Right atrium auricular region (tissue), 2 donors: Measurements from ENCODE around the gene MAGEF1. TPM values are rescaled to one million over a fixed set of nuclear protein-coding genes. Genes with fewer than 3 reads are reported as not detected.

Experiments
- DNase-seq: peaks from one replicate; pipeline ENCODE4 v3.0.0-alpha.2; 2019; ENCODE audit warnings: low spot score
- H3K27ac ChIP-seq, 2 donors: fragments of 200-600 bp; sonication (generic); 1 replicate in 1 of 2; 2 replicates in 1 of 2; pipeline ENCODE4 v1.5.1; 2016 to 2019
- H3K27me3 ChIP-seq, 2 donors: fragments of 200-600 bp; sonication (generic); one replicate each; pipeline versions ENCODE4 v1.5.1 to v1.6.0; 2017 to 2019
- H3K36me3 ChIP-seq: fragments of 200-600 bp; sonication (generic); one replicate; pipeline ENCODE4 v1.5.1; 2016
- H3K4me1 ChIP-seq, 2 donors: fragments of 200-600 bp; sonication (generic); one replicate each; pipeline versions ENCODE4 v1.5.1 to v1.6.0; 2017 to 2019
- H3K4me3 ChIP-seq, 2 donors: fragments of 200-600 bp; sonication (generic); 1 replicate in 1 of 2; 2 replicates in 1 of 2; pipeline ENCODE4 v1.5.1; 2017 to 2019; ENCODE audit warnings: mild to moderate bottlenecking in 1 of 2, moderate library complexity in 1 of 2
- H3K9me3 ChIP-seq, 2 donors: fragments of 200-600 bp; sonication (generic); one replicate each; pipeline ENCODE4 v1.5.1; 2019
- total RNA-seq, 2 donors: library from RNA; depleted of rRNA; stranded (reverse); fragments of >200 nt; gene quantifications; one replicate each; pipeline ENCODE4 v1.1.0, GENCODE V29; 2016
- TF ChIP-seq, protein P1 (sequence below), 2 donors: fragments of 200-600 bp; sonication (generic); IDR thresholded peaks; one replicate each; pipeline ENCODE4 v1.5.1; 2019; ENCODE audit warnings: antibody characterized with exemption in 2 of 2

Gene MAGEF1
- 10 to 100 TPM; 26.9 to 32.2 TPM for total RNA-seq

- DNase-seq: peak; percentile 82
- Histone ChIP-seq H3K9me3 (no peaks in the 10 kb centered on the region), H3K36me3 (no peaks in the 10 kb centered on the region), H3K4me3 (peak within 1 kb of the TSS; percentile 81 to 85), H3K27ac (peak within 1 kb of the TSS; percentile 89 to 96), H3K4me1 (peaks cover 0 to 37% of the 10 kb centered on the region in 2 donors), H3K27me3 (no peaks in the 10 kb centered on the region)
- TF ChIP-seq, protein P1, sequence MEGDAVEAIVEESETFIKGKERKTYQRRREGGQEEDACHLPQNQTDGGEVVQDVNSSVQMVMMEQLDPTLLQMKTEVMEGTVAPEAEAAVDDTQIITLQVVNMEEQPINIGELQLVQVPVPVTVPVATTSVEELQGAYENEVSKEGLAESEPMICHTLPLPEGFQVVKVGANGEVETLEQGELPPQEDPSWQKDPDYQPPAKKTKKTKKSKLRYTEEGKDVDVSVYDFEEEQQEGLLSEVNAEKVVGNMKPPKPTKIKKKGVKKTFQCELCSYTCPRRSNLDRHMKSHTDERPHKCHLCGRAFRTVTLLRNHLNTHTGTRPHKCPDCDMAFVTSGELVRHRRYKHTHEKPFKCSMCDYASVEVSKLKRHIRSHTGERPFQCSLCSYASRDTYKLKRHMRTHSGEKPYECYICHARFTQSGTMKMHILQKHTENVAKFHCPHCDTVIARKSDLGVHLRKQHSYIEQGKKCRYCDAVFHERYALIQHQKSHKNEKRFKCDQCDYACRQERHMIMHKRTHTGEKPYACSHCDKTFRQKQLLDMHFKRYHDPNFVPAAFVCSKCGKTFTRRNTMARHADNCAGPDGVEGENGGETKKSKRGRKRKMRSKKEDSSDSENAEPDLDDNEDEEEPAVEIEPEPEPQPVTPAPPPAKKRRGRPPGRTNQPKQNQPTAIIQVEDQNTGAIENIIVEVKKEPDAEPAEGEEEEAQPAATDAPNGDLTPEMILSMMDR (IDR thresholded peaks at IDR 0.05): no peak
These were observed at the start of gene MAGEF1 for GRCh38 chr3:184711493-184712247. Gene MAGEF1, minus strand, starts transcription at chr3:184712064. Its CDS starts 243 bp downstream, at chr3:184711821.

DNA sequence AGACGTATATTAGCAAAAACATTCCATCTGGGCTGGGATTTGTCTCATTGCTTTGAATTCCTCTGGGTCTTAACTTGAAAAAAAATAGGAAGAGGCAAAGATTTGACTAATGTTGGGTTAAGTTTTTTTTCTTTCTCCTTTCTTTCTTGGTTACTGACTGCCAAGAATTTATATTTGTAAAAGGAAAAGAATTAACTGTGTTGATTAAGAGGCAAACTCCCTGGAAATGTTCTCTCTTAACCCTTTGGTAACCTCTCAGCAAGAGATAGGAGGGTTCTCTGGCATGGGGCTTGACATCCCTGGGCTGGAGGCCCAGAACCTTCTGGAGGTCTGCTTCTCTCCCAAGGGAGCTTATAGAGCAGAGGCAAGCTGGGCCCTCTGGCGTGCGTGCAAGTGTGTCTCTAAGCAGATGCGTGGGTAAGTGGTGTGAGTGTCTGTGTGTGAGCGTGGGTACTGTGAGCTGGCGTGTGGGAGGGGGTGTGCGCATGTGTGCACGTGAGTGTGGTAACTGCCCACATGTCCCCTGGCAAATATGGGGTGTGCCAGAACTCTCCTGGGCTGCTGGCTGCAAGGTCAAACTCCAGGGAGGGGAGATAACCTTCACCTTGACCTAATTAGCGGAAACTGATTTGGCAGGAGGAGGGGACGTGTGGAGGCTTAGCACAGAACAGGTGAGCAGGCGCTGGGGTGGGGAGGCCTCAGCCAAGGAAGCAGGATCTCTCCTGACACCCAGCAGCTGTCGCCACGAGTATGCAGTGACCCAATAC lies 49.4 kb upstream of the MAGEF1 start:
- peaks cover 0 to 22% of the 10 kb centered on the region in 2 donors for H3K4me1 ChIP-seq
- no peaks in the 10 kb centered on the region for H3K27me3 ChIP-seq
- TF ChIP-seq, protein P1 (IDR thresholded peaks at IDR 0.05): no peak
- DNase-seq: no peak
- H3K27ac ChIP-seq: no peak overlapping the region
- H3K9me3 ChIP-seq: no peaks in the 10 kb centered on the region
- H3K4me3 ChIP-seq: no peak overlapping the region
- no peaks in the 10 kb centered on the region for H3K36me3 ChIP-seq

DNA sequence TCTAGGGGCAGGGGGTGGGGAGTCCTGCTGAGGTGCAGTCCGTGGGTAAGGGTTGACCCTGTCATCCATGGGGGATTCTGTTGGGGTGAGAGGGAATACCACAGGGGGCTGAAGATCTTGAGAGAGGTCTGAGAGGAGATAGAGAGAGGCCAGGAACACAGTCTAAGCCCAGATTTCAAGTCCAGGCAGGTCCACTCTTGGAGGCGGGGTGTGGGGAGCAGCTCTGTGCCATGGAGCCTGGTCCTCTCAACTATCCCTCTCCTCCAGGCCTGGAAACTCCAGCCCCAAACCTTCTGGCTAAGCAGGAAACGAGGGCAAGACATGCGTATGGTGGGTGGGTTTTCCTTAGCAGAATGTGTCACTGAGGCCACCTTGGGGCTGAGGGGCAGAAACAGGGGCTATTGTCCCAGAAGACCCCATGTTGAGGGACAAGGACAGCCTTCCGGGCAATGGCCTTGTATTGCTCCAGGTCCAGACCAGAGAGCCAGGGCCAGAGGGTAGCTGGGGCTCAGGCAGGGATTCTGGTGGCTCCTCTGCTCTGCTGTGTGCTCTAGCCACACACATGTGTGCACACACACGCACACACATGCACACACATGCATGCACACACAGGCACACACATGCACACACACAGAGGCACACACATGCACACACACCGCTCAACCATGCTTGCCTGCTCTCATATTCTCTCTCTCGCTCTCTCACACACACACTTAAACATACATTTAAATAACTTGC lies 48.6 kb upstream of the MAGEF1 start:
- Histone ChIP-seq H3K9me3 (no peaks in the 10 kb centered on the region), H3K36me3 (no peaks in the 10 kb centered on the region), H3K4me1 (peaks cover 0 to 27% of the 10 kb centered on the region in 2 donors), H3K27ac (no peak overlapping the region), H3K4me3 (no peak overlapping the region), H3K27me3 (no peaks in the 10 kb centered on the region)
- DNase-seq: no peak
- TF ChIP-seq, protein P1 (IDR thresholded peaks at IDR 0.05): no peak

GRCh38 chr3:184759666-184760200 lies 47.9 kb upstream of the MAGEF1 start:
- Histone ChIP-seq H3K4me3 (no peak overlapping the region), H3K27me3 (no peaks in the 10 kb centered on the region), H3K4me1 (peaks cover 0 to 27% of the 10 kb centered on the region in 2 donors), H3K36me3 (no peaks in the 10 kb centered on the region), H3K27ac (no peak overlapping the region), H3K9me3 (no peaks in the 10 kb centered on the region)
- TF ChIP-seq, protein P1 (IDR thresholded peaks at IDR 0.05): no peak
- no peak for DNase-seq

DNA sequence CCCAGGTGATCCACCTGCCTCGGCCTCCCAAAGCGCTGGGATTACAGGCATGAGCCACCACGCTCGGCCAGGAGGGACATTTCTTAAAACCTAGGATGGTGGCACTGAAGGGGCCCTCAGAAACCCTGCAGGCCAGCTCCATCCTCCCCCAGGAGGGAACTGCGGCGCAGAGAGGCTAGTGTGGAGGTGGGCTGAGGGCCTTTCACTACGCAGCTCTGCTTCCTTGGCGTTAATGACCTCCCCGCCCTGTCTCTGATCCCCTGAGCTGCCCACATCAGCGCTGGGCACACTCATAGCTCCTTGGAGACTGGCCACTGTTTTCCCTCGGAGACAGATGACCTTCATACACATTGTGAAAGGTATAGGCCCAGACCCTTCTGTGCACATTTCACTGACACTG lies 46.2 kb upstream of the MAGEF1 start:
- TF ChIP-seq, protein P1 (IDR thresholded peaks at IDR 0.05): no peak
- H3K4me1 ChIP-seq: peaks cover 0 to 27% of the 10 kb centered on the region in 2 donors
- H3K4me3 ChIP-seq: no peak overlapping the region
- DNase-seq: no peak
- no peaks in the 10 kb centered on the region for H3K36me3 ChIP-seq
- no peaks in the 10 kb centered on the region for H3K27me3 ChIP-seq
- no peaks in the 10 kb centered on the region for H3K9me3 ChIP-seq
- H3K27ac ChIP-seq: no peak overlapping the region
